HepG2 (cell line): ENCODE results near the gene ZNF526. TPM values are rescaled to one million over a fixed set of nuclear protein-coding genes. Genes with fewer than 3 reads are reported as not detected.

Experiments
- ARNT2 ChIP-seq: sonication (generic); formaldehyde crosslinking; IDR thresholded peaks from 2 replicates; pipeline ENCODE4 v1.8.0; 2022; ENCODE audit warnings: mild to moderate bottlenecking, low read depth, missing genetic modification reagents, moderate library complexity
- JUND ChIP-seq: sonication (generic); formaldehyde crosslinking; IDR thresholded peaks from 2 replicates; pipeline ENCODE4 v1.8.0; 2022; ENCODE audit warnings: mild to moderate bottlenecking, missing genetic modification reagents
- KLF15 ChIP-seq: sonication (generic); formaldehyde crosslinking; IDR thresholded peaks from 2 replicates; pipeline ENCODE4 v1.8.1; 2023; ENCODE audit warnings: borderline replicate concordance, mild to moderate bottlenecking, inconsistent platforms, missing genetic modification reagents, mixed read lengths
- KLF16 ChIP-seq, 2 experiments: sonication (generic) in 1 of 2; formaldehyde crosslinking in 1 of 2; IDR thresholded peaks; 2 replicates each; pipeline versions ENCODE4 v1.6.1 to v1.8.0; 2016 to 2023; ENCODE audit warnings: missing genetic modification reagents in 2 of 2, missing compliant biosample characterization in 1 of 2
- POLR2AphosphoS5 ChIP-seq: IDR thresholded peaks from 2 replicates; pipeline ENCODE4 v1.6.1; 2012; ENCODE audit warnings: low read depth, low read length
- POLR2G ChIP-seq: fragments of 200-400 bp; formaldehyde crosslinking; IDR thresholded peaks from 2 replicates; pipeline ENCODE4 v1.6.1; 2018; ENCODE audit warnings: mild to moderate bottlenecking, low read depth, low read length, moderate library complexity
- RBFOX2 ChIP-seq: fragments of 200-400 bp; formaldehyde crosslinking; IDR thresholded peaks from 2 replicates; pipeline ENCODE4 v1.6.1; 2017; ENCODE audit warnings: low read depth, mild to moderate bottlenecking, low read length
- SMARCE1 ChIP-seq: fragments of 450-650 bp; IDR thresholded peaks from 2 replicates; pipeline ENCODE4 v1.6.1; 2017; ENCODE audit warnings: borderline replicate concordance
- TEF ChIP-seq: sonication (generic); formaldehyde crosslinking; IDR thresholded peaks from 2 replicates; pipeline ENCODE4 v1.5.0; 2020; ENCODE audit warnings: missing genetic modification reagents
- TRIM24 ChIP-seq: sonication (generic); formaldehyde crosslinking; IDR thresholded peaks from 2 replicates; pipeline ENCODE4 v1.8.0; 2022; ENCODE audit warnings: mild to moderate bottlenecking, missing genetic modification reagents
- ZNF564 ChIP-seq: sonication (generic); formaldehyde crosslinking; IDR thresholded peaks from 2 replicates; pipeline ENCODE4 v1.8.1; 2023; ENCODE audit warnings: mild to moderate bottlenecking, missing genetic modification reagents
- ZSCAN22 ChIP-seq: sonication (generic); formaldehyde crosslinking; IDR thresholded peaks from 2 replicates; pipeline ENCODE4 v1.4.0; 2020; ENCODE audit warnings: mild to moderate bottlenecking, missing genetic modification reagents
- ZSCAN5A ChIP-seq: sonication (generic); formaldehyde crosslinking; IDR thresholded peaks from 2 replicates; pipeline ENCODE4 v1.8.0; 2022; ENCODE audit warnings: mild to moderate bottlenecking, missing genetic modification reagents, borderline replicate concordance
- polyA plus RNA-seq, 8 experiments: library from polyadenylated mRNA; depleted of rRNA in 3 of 8; stranded (reverse) in 7 of 8; unstranded in 1 of 8; fragments of >200 nt; fragmentation: Illumina TruSeq in 4 of 8; extraction: Trizol in 4 of 8; gene quantifications; 2 replicates each; pipeline versions ENCODE4 v1.2.1 to v1.2.3, GENCODE V29; 2011 to 2016; ENCODE audit warnings: low read depth in 4 of 8, missing spikeins in 1 of 8, mixed read lengths in 1 of 8; ENCODE audit not compliant: insufficient read depth in 1 of 8
- total RNA-seq, 5 experiments: library from RNA; depleted of rRNA; stranded (reverse); fragments of >200 nt; fragmentation: Illumina TruSeq; extraction: Trizol; gene quantifications; 2 replicates each; pipeline ENCODE4 v1.2.3, GENCODE V29; 2016; ENCODE audit warnings: low read depth in 1 of 5

Gene ZNF526
- total and polyA plus RNA-seq, 2 of the 13 experiments (the other 11 are each of a cell fraction or from before 2014, with no cell fraction given), result 3.3 to 8.4 TPM

- TF ChIP-seq ZSCAN22 (CRISPR knock-in tag) (no peak), TRIM24 (CRISPR knock-in tag) (no peak), POLR2G (peak; percentile 63), JUND (0 out of 2 replicates have a peak, but pooled peaks have one; percentile 0), ZSCAN5A (no peak), KLF16 (CRISPR knock-in tag; IDR thresholded peaks at IDR 0.05) (0 out of 4 replicates have a peak, but pooled peaks of 1 of the 2 experiments have one; percentile 20), RBFOX2 (peak; percentile 54; the same call in 1 of the 2 replicates), POLR2AphosphoS5 (peak; percentile 61), ZNF564 (0 out of 2 replicates have a peak, but pooled peaks have one; percentile 34), ARNT2 (CRISPR knock-in tag) (0 out of 2 replicates have a peak, but pooled peaks have one; percentile 9), KLF15 (CRISPR knock-in tag) (no peak), SMARCE1 (no peak), TEF (CRISPR knock-in tag) (no peak)
Observed at GRCh38 chr19:42246922-42247639, 27.0 kb downstream of the ZNF526 start (continued).
